ENCODE measurements around the gene NPTX1. TPM values are rescaled to one million over a fixed set of nuclear protein-coding genes. Genes with fewer than 3 reads are reported as not detected.

NPTX1 gene
- total RNA-seq, 1 donor = under 0.01 TPM

DNA sequence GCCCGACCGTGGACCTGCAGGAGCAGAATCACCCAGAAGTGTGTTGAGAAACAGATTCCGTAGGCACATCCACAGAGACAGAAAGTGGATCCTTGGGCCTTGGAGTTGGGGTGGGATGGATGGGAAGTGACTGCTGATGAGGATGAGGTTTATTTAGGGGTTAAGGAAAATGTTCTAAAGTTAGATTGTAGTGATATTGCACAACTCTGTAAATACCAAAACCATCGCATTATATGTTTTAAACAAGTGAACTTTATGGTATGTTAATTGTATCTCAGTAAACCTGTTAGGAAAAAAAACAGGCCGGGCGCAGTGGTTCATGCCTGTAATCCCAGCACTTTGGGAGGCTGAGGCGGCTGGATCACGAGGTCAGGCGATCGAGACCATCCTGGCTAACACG is 57.8 kb downstream of the NPTX1 start:
- Histone ChIP-seq H3K4me2 (ENCODE audit: insufficient read depth, low read length) (no peak overlapping the region), H3K4me3 (ENCODE audit: insufficient read depth, low read length) (no peak overlapping the region), H3K9me3 (ENCODE audit: low read depth, low read length) (no peaks in the 10 kb centered on the region), H2AFZ (ENCODE audit: low read length) (no peak overlapping the region), H3K79me2 (ENCODE audit: insufficient read depth, low read length) (peaks cover 30% of the 10 kb centered on the region), H4K20me1 (ENCODE audit: insufficient read depth, low read length) (peaks cover 35% of the 10 kb centered on the region), H3K36me3 (ENCODE audit: insufficient read depth, low read length) (peaks cover 24% of the 10 kb centered on the region), H3K27me3 (ENCODE audit: insufficient read depth, low read length) (peaks cover 6% of the 10 kb centered on the region), H3K4me1 (ENCODE audit: insufficient read depth, low read length) (peaks cover 15% of the 10 kb centered on the region), H3K27ac (ENCODE audit: low read depth, low read length) (no peak overlapping the region)
- DNase-seq (ENCODE audit: insufficient read length, low spot score, missing footprints) = no peak
- TF ChIP-seq, protein P1, sequence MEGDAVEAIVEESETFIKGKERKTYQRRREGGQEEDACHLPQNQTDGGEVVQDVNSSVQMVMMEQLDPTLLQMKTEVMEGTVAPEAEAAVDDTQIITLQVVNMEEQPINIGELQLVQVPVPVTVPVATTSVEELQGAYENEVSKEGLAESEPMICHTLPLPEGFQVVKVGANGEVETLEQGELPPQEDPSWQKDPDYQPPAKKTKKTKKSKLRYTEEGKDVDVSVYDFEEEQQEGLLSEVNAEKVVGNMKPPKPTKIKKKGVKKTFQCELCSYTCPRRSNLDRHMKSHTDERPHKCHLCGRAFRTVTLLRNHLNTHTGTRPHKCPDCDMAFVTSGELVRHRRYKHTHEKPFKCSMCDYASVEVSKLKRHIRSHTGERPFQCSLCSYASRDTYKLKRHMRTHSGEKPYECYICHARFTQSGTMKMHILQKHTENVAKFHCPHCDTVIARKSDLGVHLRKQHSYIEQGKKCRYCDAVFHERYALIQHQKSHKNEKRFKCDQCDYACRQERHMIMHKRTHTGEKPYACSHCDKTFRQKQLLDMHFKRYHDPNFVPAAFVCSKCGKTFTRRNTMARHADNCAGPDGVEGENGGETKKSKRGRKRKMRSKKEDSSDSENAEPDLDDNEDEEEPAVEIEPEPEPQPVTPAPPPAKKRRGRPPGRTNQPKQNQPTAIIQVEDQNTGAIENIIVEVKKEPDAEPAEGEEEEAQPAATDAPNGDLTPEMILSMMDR (IDR thresholded peaks at IDR 0.05; ENCODE audit: extremely low read depth, low read depth, low read length) = no peak

Small RNA genes within 50 kb of the gene (small RNA-seq; reads per million reads assigned to genes)
- gene AC120024.2 (not detected), gene AC120024.3 (not detected), gene MIR4730 (not detected)

Other genes with a start within 250 kb of the NPTX1 start
- gene RNF213, start 215.8 kb downstream of the NPTX1 start, total RNA-seq = 134 and 143 TPM in 2 replicates
- gene ENDOV, start 61.4 kb downstream of the NPTX1 start, total RNA-seq = 19.5 and 25.9 TPM in 2 replicates
- gene RPTOR, start 68.2 kb upstream of the NPTX1 start, total RNA-seq = 26.5 and 27.9 TPM in 2 replicates

All from osteoblast (primary cell).